HG02973 (cell line): ENCODE data around the gene SLC6A13.
"Not testable (repeated sequence)": the region's sequence is repeated elsewhere in the genome, so short reads cannot be mapped to it uniquely, and the experiment has no call there.

ENCODE experiments used
- ATAC-seq: cut with Tn5 transposase; IDR thresholded peaks from one replicate; pipeline ENCODE4 v1.9.1; 2021; ENCODE audit warnings: moderate library complexity; ENCODE audit not compliant: unreplicated experiment

SLC6A13 gene

GRCh38 chr12:217029-217428, 45.6 kb downstream of the SLC6A13 start:
- ATAC-seq: not testable (repeated sequence)

DNA sequence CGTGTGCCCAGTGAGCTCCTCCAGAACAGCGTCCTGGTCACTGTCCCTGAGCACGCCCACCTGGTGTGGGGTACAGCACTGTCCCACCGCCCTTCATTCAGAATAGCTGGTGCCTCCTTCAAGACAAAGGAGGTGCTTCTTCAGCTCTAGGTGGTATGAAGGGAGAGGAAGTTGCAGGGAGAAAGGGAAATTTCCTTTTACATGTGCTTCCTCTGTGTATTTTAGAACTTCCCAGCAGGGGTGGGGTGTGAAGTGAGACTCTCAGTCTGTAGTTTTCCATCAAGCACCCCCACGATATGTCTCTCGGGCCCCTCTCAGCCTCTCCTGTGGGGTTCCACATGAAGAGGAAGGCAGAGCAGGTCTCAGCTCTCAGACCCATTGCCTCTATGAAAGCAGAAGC, 47.5 kb downstream of the SLC6A13 start:
- no peak for ATAC-seq

DNA sequence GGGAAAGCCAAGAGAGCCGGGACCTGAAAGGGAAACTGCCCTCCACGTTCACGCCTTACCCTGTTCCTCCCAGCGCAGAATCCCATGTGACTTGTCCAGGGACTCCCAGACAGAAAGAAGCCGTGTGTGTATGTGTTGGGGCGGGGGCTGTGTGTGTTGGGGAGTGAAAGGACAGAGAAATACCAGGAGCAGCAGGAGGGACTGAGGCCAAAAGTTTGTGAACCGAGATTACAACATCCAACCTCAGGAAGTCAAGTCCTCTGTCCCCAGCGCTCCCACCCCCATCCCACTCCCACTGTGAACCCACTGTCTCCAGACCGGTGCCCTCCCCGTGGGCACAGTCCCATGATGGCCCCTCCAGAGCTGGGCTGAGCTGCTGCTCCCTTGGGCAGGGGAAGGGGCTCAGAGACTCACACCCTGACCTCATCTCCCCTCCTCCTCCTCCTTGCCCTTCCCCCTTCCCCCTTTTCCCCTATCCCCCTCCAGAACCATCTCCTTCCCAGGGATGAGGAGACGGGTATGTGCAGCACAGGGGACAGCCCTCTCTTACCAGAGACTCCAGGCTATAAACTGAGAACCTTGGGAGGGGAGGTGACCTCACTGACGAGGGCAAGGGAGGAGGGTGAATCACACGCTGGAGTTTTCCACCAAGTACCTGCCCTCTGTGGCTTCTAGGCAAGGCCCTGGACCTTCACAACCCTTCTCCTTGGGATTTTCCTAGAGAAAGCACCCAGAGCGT, 48.5 kb downstream of the SLC6A13 start, which contains the start of gene SLC6A12:
Gene SLC6A12, minus strand, starts transcription at position 155 of the 739 bp plus-strand sequence. CDS start 4,171 bp downstream, outside the sequence.
- no peak for ATAC-seq

DNA sequence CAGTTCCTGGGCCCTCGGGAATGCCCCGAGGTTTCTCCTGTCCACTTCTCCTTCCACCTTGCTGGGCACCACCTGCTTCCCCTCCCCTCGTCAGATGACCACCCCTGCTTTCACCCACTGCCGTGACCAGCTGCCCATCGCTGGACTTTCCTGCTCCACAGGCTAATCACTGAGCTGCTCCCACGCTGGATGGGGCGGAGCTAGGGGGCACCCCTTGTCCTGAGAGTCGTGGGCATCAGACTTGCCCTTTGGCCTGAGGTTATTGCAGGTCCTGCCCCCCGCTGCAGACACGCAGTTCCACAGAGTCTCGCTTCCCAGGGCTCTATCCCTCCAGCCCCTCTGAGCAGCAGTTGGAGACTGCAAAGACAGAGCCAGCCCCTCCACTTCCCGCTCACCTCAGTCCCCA, 49.1 kb downstream of the SLC6A13 start:
- no peak for ATAC-seq

GRCh38 chr12:212715-213526, 49.7 kb downstream of the SLC6A13 start:
- no peak for ATAC-seq

DNA sequence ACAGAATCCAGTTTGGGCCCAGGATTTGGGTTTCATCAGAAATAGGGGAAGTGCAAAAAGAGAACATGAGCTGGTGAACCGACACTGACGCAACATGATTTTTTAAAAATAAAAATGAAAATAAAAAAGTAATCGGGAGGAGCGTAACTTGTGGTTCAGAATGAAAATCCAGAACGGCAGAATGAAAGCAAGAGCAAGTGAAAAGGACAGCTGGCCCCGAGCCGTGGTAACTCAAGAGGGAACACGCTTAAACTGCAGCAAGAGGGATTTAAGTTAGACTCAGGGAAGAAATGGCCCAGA, 50.3 kb downstream of the SLC6A13 start:
- no peak for ATAC-seq

- ATAC-seq: no peak
Observed at GRCh38 chr12:211639-212414, 50.8 kb downstream of the SLC6A13 start.

DNA sequence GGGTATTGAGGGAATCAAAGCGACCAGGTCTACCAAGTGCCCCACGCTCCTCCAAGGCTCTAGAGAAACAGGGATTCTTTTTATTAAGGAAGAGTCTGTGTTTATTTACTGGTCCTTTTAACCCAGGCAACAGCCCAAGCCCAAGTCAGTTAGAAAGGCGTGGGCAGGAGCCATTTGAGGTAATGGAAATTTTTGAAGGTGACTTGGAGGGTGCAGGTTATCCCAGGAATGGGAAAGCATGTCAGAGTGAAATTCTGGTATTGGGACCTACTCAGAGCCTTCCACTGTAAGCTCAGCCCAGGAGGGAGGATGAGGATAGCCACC, 51.5 kb downstream of the SLC6A13 start:
- ATAC-seq: no peak

- no peak for ATAC-seq
Observed at GRCh38 chr12:210277-211141, 52.1 kb downstream of the SLC6A13 start.

DNA sequence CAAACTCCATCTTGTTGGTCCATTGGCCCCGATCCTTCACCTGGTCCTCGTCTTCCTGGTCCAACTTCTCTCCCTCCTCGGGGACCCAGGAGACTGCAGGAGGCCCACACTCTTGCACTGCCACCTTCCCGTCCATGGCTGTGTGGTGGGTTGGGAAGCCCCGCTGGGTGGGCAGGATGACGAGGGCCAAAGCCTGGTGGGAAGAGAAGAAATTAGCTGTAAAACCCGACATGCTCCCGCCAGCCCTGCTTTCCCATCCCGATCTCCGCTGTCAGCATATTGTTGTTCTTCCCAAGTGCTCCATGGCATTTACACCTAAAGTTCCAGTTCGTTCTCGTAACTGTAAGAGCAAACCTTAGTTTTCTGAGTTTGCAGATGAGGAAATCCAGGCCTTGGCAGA, 52.8 kb downstream of the SLC6A13 start:
- ATAC-seq: no peak

DNA sequence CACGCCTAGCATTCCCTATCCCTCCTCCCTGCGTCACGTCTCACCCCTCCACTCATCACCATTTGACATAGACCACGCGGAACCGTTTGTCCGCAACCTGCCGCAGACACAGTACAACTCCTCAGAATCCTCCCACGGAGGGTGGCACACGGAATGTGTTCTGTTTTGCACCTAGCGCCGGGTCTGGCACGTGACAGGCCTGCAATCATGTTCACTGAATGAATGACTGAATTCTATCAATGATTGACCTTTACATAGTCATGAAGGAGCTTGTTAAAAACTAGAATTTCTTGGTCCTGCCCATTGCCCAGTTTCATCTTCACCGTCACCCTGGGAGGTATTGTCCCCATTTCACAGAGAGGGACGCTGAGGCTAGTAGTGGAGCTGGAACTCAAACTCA, 53.4 kb downstream of the SLC6A13 start:
- ATAC-seq: no peak

DNA sequence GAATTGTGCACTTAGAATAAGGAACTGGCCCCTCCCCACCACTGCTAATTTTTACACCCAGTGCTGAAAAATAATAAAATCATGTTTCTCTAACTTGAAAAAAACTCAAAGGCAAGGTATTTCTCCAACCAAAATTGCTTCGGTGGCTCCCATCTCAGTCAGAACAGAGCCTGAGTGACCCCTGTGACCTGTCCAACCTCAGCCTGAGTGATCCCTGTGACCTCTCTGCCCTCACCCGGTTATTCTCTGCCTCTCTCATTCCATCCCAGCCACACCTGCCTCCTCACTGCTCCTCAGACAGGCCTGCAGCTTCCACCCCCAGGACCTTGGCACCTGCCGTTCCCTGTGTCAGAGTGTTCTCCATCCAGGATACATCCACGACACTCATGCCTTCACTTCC, 53.8 kb downstream of the SLC6A13 start:
- ATAC-seq: no peak

- ATAC-seq: no peak
Observed at GRCh38 chr12:207804-208203, 54.8 kb downstream of the SLC6A13 start.

DNA sequence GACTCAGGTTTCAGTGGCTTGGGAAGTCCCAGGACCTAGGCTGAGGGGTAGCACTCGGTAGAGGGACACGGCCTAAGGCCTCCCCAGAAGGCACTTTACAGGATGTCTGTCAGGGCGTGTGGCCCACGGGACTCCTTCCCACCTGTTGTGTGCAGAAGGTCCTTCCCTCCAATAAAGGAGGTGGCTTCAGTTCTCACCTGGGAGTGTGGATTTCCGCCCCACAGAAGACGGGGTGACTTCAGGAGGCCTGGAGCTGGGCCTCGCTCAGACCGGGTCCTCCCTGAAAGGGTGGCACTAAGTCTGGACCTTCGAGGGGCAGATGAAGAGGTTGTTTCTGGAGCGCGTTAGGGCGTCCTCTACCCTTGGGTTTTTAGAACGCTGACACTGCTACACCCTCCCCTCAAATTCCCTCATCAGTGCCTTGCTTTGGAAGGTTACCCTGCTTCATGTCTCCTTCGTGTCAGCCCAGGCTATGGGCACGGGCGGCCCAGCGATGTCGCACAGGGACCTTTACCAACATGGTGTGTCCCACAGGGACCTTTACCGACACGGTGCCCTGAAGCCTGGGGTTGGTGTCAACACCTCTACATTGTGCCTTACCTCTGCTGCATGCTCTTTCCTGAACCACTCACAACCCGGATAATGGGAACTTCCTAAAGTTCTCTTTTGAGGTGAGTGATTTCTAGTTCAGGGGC, 55.7 kb downstream of the SLC6A13 start:
- ATAC-seq: no peak

- no peak for ATAC-seq
Observed at GRCh38 chr12:205026-205425, 57.6 kb downstream of the SLC6A13 start.

DNA sequence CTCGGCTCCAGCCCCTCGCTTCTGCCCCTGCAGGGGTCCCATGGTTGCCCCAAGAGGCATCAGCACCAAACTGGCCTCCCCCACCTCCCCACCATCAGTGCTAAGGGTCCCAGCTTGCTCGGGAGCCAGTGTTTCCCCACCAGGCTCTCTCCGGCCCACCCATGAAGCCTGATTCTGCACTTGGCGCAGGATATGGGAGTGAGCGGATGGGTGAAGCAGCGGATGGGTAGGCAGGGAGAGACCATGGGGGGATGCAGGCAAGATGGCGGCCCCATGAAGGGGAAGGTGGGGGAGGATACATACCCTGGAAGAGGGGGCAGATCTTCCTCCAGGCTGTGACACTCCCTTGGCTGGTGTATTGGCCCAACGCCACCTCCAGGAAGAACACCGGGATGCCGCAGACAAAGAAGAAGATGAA, 58.4 kb downstream of the SLC6A13 start:
- ATAC-seq: no peak

- ATAC-seq: no peak
Observed at GRCh38 chr12:203462-204260, 59.0 kb downstream of the SLC6A13 start.

GRCh38 chr12:203074-203461, 59.6 kb downstream of the SLC6A13 start:
- ATAC-seq: no peak

GRCh38 chr12:202081-202731, 60.4 kb downstream of the SLC6A13 start:
- no peak for ATAC-seq
